Heart right ventricle (tissue), 16 donors: ENCODE results near the gene PCYOX1L. TPM values are rescaled to one million over a fixed set of nuclear protein-coding genes. Genes with fewer than 3 reads are reported as not detected.
A peak's percentile ranks its signal among the peaks of the same experiment; 100 is the strongest.

Experiments used
- ATAC-seq, 8 donors: fragments of 200-7000 bp; cut with Tn5 transposase; one replicate each; pipeline ENCODE4 v1.9.1; 2020; ENCODE audit warnings: mild to moderate bottlenecking in 8 of 8, moderate library complexity in 8 of 8, moderate number of reproducible peaks in 1 of 8
- DNase-seq, 2 donors: peaks; one replicate each; pipeline ENCODE4 v3.0.0-alpha.2; 2020
- H3K27ac ChIP-seq, 10 donors: fragments of 200-600 bp; sonication (generic) in 2 of 10; one replicate each; pipeline versions ENCODE4 v1.5.0 to v1.8.0; 2020 to 2022; ENCODE audit warnings: mild to moderate bottlenecking in 3 of 10
- H3K27me3 ChIP-seq, 7 donors: fragments of 200-600 bp; one replicate each; pipeline ENCODE4 v1.8.0; 2021 to 2022; ENCODE audit warnings: mild to moderate bottlenecking in 2 of 7
- H3K36me3 ChIP-seq, 9 donors: fragments of 200-600 bp; sonication (generic) in 1 of 9; one replicate each; pipeline versions ENCODE4 v1.5.0 to v1.8.0; 2020 to 2022; ENCODE audit warnings: mild to moderate bottlenecking in 2 of 9
- H3K4me1 ChIP-seq, 9 donors: fragments of 200-600 bp; sonication (generic) in 1 of 9; one replicate each; pipeline versions ENCODE4 v1.5.0 to v1.8.0; 2020 to 2022; ENCODE audit warnings: mild to moderate bottlenecking in 4 of 9
- H3K4me3 ChIP-seq, 10 donors: fragments of 200-600 bp; sonication (generic) in 2 of 10; one replicate each; pipeline versions ENCODE4 v1.5.0 to v1.8.0; 2020 to 2022; ENCODE audit warnings: mild to moderate bottlenecking in 7 of 10, moderate library complexity in 2 of 10
- H3K9me3 ChIP-seq, 11 donors: fragments of 200-600 bp in 10 of 11; sonication (generic) in 2 of 11; one replicate each; pipeline versions ENCODE4 v1.5.0 to v1.8.0; 2013 to 2022; ENCODE audit warnings: mild to moderate bottlenecking in 2 of 11, control low read depth in 1 of 11, moderate library complexity in 1 of 11
- CTCF ChIP-seq, 9 donors: fragments of 200-600 bp; sonication (generic) in 2 of 9; IDR thresholded peaks; one replicate each; pipeline versions ENCODE4 v1.5.0 to v1.8.0; 2021 to 2022; ENCODE audit warnings: antibody characterized with exemption in 9 of 9, mild to moderate bottlenecking in 5 of 9, moderate library complexity in 1 of 9
- WGBS, 2 donors: extraction: QIAGEN DNeasy Blood & Tissue Kit; methylation state at CpG; one replicate each; pipeline ENCODE4 v1.1.7; 2013; ENCODE audit warnings: inconsistent platforms in 1 of 2; 5-methylcytosine and 5-hydroxymethylcytosine counted together
- intact Hi-C, 10 donors: fragments of 100-400 bp; cut with DNase I; formaldehyde crosslinking; loops; one replicate each; pipeline versions ENCODE4 v1.11.1 to v1.14.2; 2022
- polyA plus RNA-seq, 2 donors: library from polyadenylated mRNA; stranded (reverse); fragments of 200-250 nt; gene quantifications; one replicate each; pipeline ENCODE4 v1.2.3, GENCODE V29; 2013
- total RNA-seq, 10 donors: library from RNA; stranded (reverse); fragmentation: NEBNext Ultra II Directional in 3 of 10; extraction: Animal tissue kit (Norgen Biotek cat#: 25700) in 3 of 10; gene quantifications; one replicate each; pipeline versions ENCODE4 v1.2.1 to v1.2.4, GENCODE V29; 2021 to 2023
- donor health status: Arrhythmogenic right ventricular cardiomyopathy.
- donor health status: ischemic (EF 13 %, LVEDD 7.1; RV severe dilation, severe dysfunction).
- donor health status: healthy with polysubstance abuse.
- donor health status: DM: no; HTN: yes; CAD: no.
- donor health status: DM: no; HTN: no; CAD: no.
- donor health status: ischemic (EF 25% LVEDD 6.9; RV normal size, moderate dysfunction).
- donor health status: ischemic (EF 25% LVEDD 5.7; RV mildly dilated, moderate dysfunction).
- donor health status: healthy.
- donor health status: DM: yes; HTN: yes; CAD: no.
- donor health status: Ischemic cardiomyopathy.
- donor health status: ischemic (EF 35%, LVEDD 5.7; RV mildly dilated, moderate dysfunction).
- donor health status: nonischemic (EF 11% LVEDD 7.7; RV severe dilation, severe dysfunction).
- donor health status: DM: yes; HTN: yes; CAD: no.
- donor health status: PGD.
- donor health status: ischemic (EF 29% LVEDD 5.4; RV normal size, mild dysfunction).
- donor health status: nonischemic (EF 23%, LVEDD 6.1; RV moderate dilation, normal function).

The PCYOX1L gene
- total and polyA plus RNA-seq, 12 donors: 2.6 to 6.2 (median 4.4) TPM

GRCh38 chr5:149344151-149344550 is 13.7 kb upstream of the PCYOX1L start:
- H3K27ac ChIP-seq: peak overlapping the region in 9 of 10 donors; percentile 83 to 89 (median 85)
- DNase-seq: no peak
- H3K4me1 ChIP-seq: peaks cover 0 to 48% (median 35%) of the 10 kb centered on the region in 9 donors
- intact Hi-C loops: loop anchor here in 1 of 10 donors (10.0 kb wide), 1 partner anchor 209 kb away; no protein-coding TSS in a partner anchor
- no peaks in the 10 kb centered on the region for H3K9me3 ChIP-seq
- no peaks in the 10 kb centered on the region for H3K27me3 ChIP-seq
- WGBS, 2 donors: 84 to 87% methylated on average over 2 of the region's 2 CpGs
- peak overlapping the region in 1 of 10 donors; percentile 83 for H3K4me3 ChIP-seq
- H3K36me3 ChIP-seq: peaks cover 0 to 55% (median 36%) of the 10 kb centered on the region in 9 donors
- TF ChIP-seq CTCF (IDR thresholded peaks at IDR 0.05): no peak
- no peak for ATAC-seq

- intact Hi-C loops: loop anchor here in 2 of 10 donors (5.0 to 10.0 kb wide), 3 partner anchors 33 to 211 kb away; partner anchors contain the start of gene AFAP1L1 (in 1 of the 2)
- H3K9me3 ChIP-seq: no peaks in the 10 kb centered on the region
- peaks cover 0 to 51% (median 35%) of the 10 kb centered on the region in 9 donors for H3K4me1 ChIP-seq
- peak within 1 kb of the TSS; percentile 57 to 89 (median 85) for H3K27ac ChIP-seq
- H3K27me3 ChIP-seq: no peaks in the 10 kb centered on the region
- H3K4me3 ChIP-seq: peak within 1 kb of the TSS; percentile 61 to 95 (median 76)
- peaks cover 0 to 55% (median 42%) of the 10 kb centered on the region in 9 donors for H3K36me3 ChIP-seq
- peak in 1 of 9 donors; percentile 1 for TF ChIP-seq CTCF (IDR thresholded peaks at IDR 0.05)
- 1% methylated on average over 54 of the region's 54 CpGs for WGBS, 2 donors
- peak; percentile 96 to 98 (median 98) for ATAC-seq
- DNase-seq: peak; percentile 96
These were observed 12.5 kb upstream of the PCYOX1L start, which contains the start of gene GRPEL2 for GRCh38 chr5:149345147-149345891. TSS of gene GRPEL2 (plus strand) at chr5:149345499. CDS start at chr5:149345540, 41 bp downstream.

GRCh38 chr5:149345892-149346222 is 12.0 kb upstream of the PCYOX1L start:
- Histone ChIP-seq H3K27ac (peak overlapping the region; percentile 44 to 89 (median 85)), H3K36me3 (peaks cover 0 to 55% (median 42%) of the 10 kb centered on the region in 9 donors), H3K9me3 (no peaks in the 10 kb centered on the region), H3K4me3 (peak overlapping the region; percentile 61 to 95 (median 76)), H3K27me3 (no peaks in the 10 kb centered on the region), H3K4me1 (peaks cover 0 to 51% (median 35%) of the 10 kb centered on the region in 9 donors)
- intact Hi-C loops: loop anchor here in 2 of 10 donors (5.0 to 10.0 kb wide), 3 partner anchors 34 to 211 kb away; partner anchors contain the start of gene AFAP1L1 (in 1 of the 2)
- ATAC-seq: peak in 5 of 8 donors; percentile 1 to 6 (median 4)
- DNase-seq: no peak
- 2 to 3% methylated on average over 11 of the region's 11 CpGs for WGBS, 2 donors
- no peak for TF ChIP-seq CTCF (IDR thresholded peaks at IDR 0.05)

- no peaks in the 10 kb centered on the region for H3K9me3 ChIP-seq
- DNase-seq: no peak
- peaks cover 0 to 64% (median 48%) of the 10 kb centered on the region in 9 donors for H3K36me3 ChIP-seq
- ATAC-seq: no peak
- H3K4me3 ChIP-seq: no peak overlapping the region
- peak overlapping the region in 4 of 10 donors; percentile 29 to 60 (median 43) for H3K27ac ChIP-seq
- intact Hi-C loops: loop anchor here in 2 of 10 donors (5.0 to 10.0 kb wide), 3 partner anchors 36 to 214 kb away; partner anchors contain the start of gene AFAP1L1 (in 1 of the 2)
- peaks cover 0 to 62% (median 45%) of the 10 kb centered on the region in 9 donors for H3K4me1 ChIP-seq
- H3K27me3 ChIP-seq: no peaks in the 10 kb centered on the region
- 70 to 82% methylated on average over 1 of the region's 1 CpG for WGBS, 2 donors
- TF ChIP-seq CTCF (IDR thresholded peaks at IDR 0.05): no peak
These were observed 9.3 kb upstream of the PCYOX1L start for GRCh38 chr5:149348518-149348917.
